ENCODE measurements around the gene IQCF2. TPM values are rescaled to one million over a fixed set of nuclear protein-coding genes. Genes with fewer than 3 reads are reported as not detected.
"Not testable (repeated sequence)": the region's sequence is repeated elsewhere in the genome, so short reads cannot be mapped to it uniquely, and the experiment has no call there.

The IQCF2 gene
- total and polyA plus RNA-seq, 2 donors (not counting 1 experiment from before 2014, with no cell fraction given), result not detected

DNA sequence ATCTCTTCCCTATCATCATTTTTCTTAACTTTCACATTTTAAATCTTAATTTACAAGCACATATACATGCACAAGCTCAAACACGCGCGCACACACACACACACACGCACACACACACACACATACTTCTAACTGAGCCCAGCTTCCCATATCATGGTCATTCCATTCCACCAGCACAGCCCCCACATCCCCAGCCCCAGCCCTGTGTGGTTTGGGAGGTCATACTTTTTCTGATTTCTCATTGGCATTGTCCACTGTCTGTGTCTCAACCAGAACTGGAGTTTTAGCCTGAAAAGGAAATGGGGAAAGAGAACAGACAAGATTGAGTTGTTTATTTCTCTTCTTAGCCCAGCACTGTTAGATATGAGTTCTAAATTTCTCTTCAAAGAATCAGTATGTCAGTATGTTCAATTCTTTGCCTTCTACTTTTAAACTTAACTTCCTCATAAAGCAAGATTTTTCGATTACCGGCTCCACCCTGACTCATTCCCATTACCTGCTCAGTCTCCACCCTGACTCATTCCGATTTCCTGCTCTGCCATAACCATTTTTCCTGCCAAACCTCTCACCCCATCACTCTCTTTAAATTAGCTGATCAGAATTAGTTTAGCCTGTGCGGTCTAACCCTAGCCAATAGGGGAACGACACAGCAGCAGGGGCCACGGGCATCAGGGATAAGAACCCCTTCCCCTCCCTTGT is 35.3 kb downstream of the IQCF2 start:
- no peaks in the 10 kb centered on the region for H3K4me1 Mint-ChIP-seq
- no peaks in the 10 kb centered on the region for H4K20me1 ChIP-seq (ENCODE audit: control insufficient read depth, insufficient read depth, low read length, poor library complexity, severe bottlenecking)
- H3K4me3 ChIP-seq (ENCODE audit: control extremely low read depth in 1 of 5, extremely low read depth in 1 of 5, insufficient read depth in 1 of 5, low read depth in 2 of 5, low read length in 4 of 5), result no peak overlapping the region
- 94% methylated on average over 3 of the region's 10 CpGs for WGBS (ENCODE audit: insufficient coverage)
- H3K79me2 ChIP-seq (ENCODE audit: control insufficient read depth, insufficient read depth, low read length), result no peaks in the 10 kb centered on the region
- POLR2A ChIA-PET, result no interaction called here
- no peak overlapping the region for H3K4me3 Mint-ChIP-seq
- H3K9me3 ChIP-seq (ENCODE audit: control extremely low read depth in 1 of 3, control insufficient read depth in 2 of 3, insufficient read depth in 1 of 3, low read length in 2 of 3), result no peaks in the 10 kb centered on the region
- H3K36me3 ChIP-seq (replicated peaks in 1 of 2; ENCODE audit: control extremely low read depth in 1 of 2, control insufficient read depth in 1 of 2, extremely low read depth in 1 of 2, insufficient read depth in 2 of 2, low read length in 1 of 2), result no peaks in the 10 kb centered on the region
- CTCF ChIA-PET, result no interaction called here
- H3K9ac ChIP-seq (ENCODE audit: low read length), result no peak overlapping the region
- intact Hi-C loops (cut with micrococcal nuclease), result no loop called here
- peaks cover 66% of the 10 kb centered on the region for H3K27me3 Mint-ChIP-seq
- ATAC-seq (ENCODE audit: low read depth) (no peak), DNase-seq (no peak)
- H3K4me2 ChIP-seq (replicated peaks; ENCODE audit: low read depth, low read length, poor library complexity, severe bottlenecking), result no peak overlapping the region
- H3K4me1 ChIP-seq (ENCODE audit: control insufficient read depth in 2 of 2, insufficient read depth in 2 of 2, low read length in 2 of 2), result no peaks in the 10 kb centered on the region
- H2AFZ ChIP-seq (ENCODE audit: insufficient read depth, low read depth, low read length, poor library complexity, severe bottlenecking), result no peak overlapping the region
- peaks cover 0 to 9% (median 4%) of the 10 kb centered on the region in 4 experiments for H3K27me3 ChIP-seq (replicated peaks in 1 of 4; ENCODE audit: control extremely low read depth in 1 of 4, control insufficient read depth in 3 of 4, insufficient read depth in 4 of 4, low read length in 3 of 4)
- TF ChIP-seq EZH2 (IDR thresholded peaks at IDR 0.05; ENCODE audit: borderline replicate concordance, insufficient read depth, low read depth, low read length, poor library complexity, severe bottlenecking) (no peak), CTCF (IDR thresholded peaks at IDR 0.05) (no peak)
- H3K27ac ChIP-seq (ENCODE audit: low read length in 2 of 2), result no peak overlapping the region
- no peak overlapping the region for H3K27ac Mint-ChIP-seq
- H3K9me3 Mint-ChIP-seq (ENCODE audit: insufficient read depth), result no peaks in the 10 kb centered on the region

GRCh38 chr3:51897391-51897790 is 36.0 kb downstream of the IQCF2 start:
- no peaks in the 10 kb centered on the region for H3K9me3 Mint-ChIP-seq (ENCODE audit: insufficient read depth)
- H3K9me3 ChIP-seq (ENCODE audit: control extremely low read depth in 1 of 3, control insufficient read depth in 2 of 3, insufficient read depth in 1 of 3, low read length in 2 of 3), result no peaks in the 10 kb centered on the region
- POLR2A ChIA-PET, result no interaction called here
- no peak for TF ChIP-seq CTCF (IDR thresholded peaks at IDR 0.05)
- no peak for TF ChIP-seq EZH2 (IDR thresholded peaks at IDR 0.05; ENCODE audit: borderline replicate concordance, insufficient read depth, low read depth, low read length, poor library complexity, severe bottlenecking)
- H4K20me1 ChIP-seq (ENCODE audit: control insufficient read depth, insufficient read depth, low read length, poor library complexity, severe bottlenecking), result no peaks in the 10 kb centered on the region
- H3K36me3 ChIP-seq (replicated peaks in 1 of 2; ENCODE audit: control extremely low read depth in 1 of 2, control insufficient read depth in 1 of 2, extremely low read depth in 1 of 2, insufficient read depth in 2 of 2, low read length in 1 of 2), result no peaks in the 10 kb centered on the region
- H3K4me1 ChIP-seq (ENCODE audit: control insufficient read depth in 2 of 2, insufficient read depth in 2 of 2, low read length in 2 of 2), result no peaks in the 10 kb centered on the region
- H3K79me2 ChIP-seq (ENCODE audit: control insufficient read depth, insufficient read depth, low read length), result no peaks in the 10 kb centered on the region
- H3K27me3 Mint-ChIP-seq, result peaks cover 66% of the 10 kb centered on the region
- H3K4me3 Mint-ChIP-seq, result no peak overlapping the region
- H3K9ac ChIP-seq (ENCODE audit: low read length), result no peak overlapping the region
- CTCF ChIA-PET, result no interaction called here
- 89% methylated on average over 10 of the region's 15 CpGs for WGBS (ENCODE audit: insufficient coverage)
- no peaks in the 10 kb centered on the region for H3K4me1 Mint-ChIP-seq
- intact Hi-C loops (cut with micrococcal nuclease), result no loop called here
- ATAC-seq (ENCODE audit: low read depth) (no peak), DNase-seq (no peak)
- no peak overlapping the region for H3K27ac ChIP-seq (ENCODE audit: low read length in 2 of 2)
- H3K4me2 ChIP-seq (replicated peaks; ENCODE audit: low read depth, low read length, poor library complexity, severe bottlenecking), result no peak overlapping the region
- H3K27ac Mint-ChIP-seq, result no peak overlapping the region
- H3K4me3 ChIP-seq (ENCODE audit: control extremely low read depth in 1 of 5, extremely low read depth in 1 of 5, insufficient read depth in 1 of 5, low read depth in 2 of 5, low read length in 4 of 5), result no peak overlapping the region
- H3K27me3 ChIP-seq (replicated peaks in 1 of 4; ENCODE audit: control extremely low read depth in 1 of 4, control insufficient read depth in 3 of 4, insufficient read depth in 4 of 4, low read length in 3 of 4), result peaks cover 0 to 8% (median 3%) of the 10 kb centered on the region in 4 experiments
- no peak overlapping the region for H2AFZ ChIP-seq (ENCODE audit: insufficient read depth, low read depth, low read length, poor library complexity, severe bottlenecking)

- H4K20me1 ChIP-seq (ENCODE audit: control insufficient read depth, insufficient read depth, low read length, poor library complexity, severe bottlenecking); CTCF ChIA-PET; H3K27ac Mint-ChIP-seq; H3K36me3 ChIP-seq (replicated peaks in 1 of 2; ENCODE audit: control extremely low read depth in 1 of 2, control insufficient read depth in 1 of 2, extremely low read depth in 1 of 2, insufficient read depth in 2 of 2, low read length in 1 of 2); H3K9me3 ChIP-seq (ENCODE audit: control extremely low read depth in 1 of 3, control insufficient read depth in 2 of 3, insufficient read depth in 1 of 3, low read length in 2 of 3); H3K4me2 ChIP-seq (replicated peaks; ENCODE audit: low read depth, low read length, poor library complexity, severe bottlenecking); H3K9me3 Mint-ChIP-seq (ENCODE audit: insufficient read depth); intact Hi-C loops (cut with micrococcal nuclease); DNase-seq; H3K27ac ChIP-seq (ENCODE audit: low read length in 2 of 2); H2AFZ ChIP-seq (ENCODE audit: insufficient read depth, low read depth, low read length, poor library complexity, severe bottlenecking); POLR2A ChIA-PET; ATAC-seq (ENCODE audit: low read depth); H3K4me1 ChIP-seq (ENCODE audit: control insufficient read depth in 2 of 2, insufficient read depth in 2 of 2, low read length in 2 of 2); H3K79me2 ChIP-seq (ENCODE audit: control insufficient read depth, insufficient read depth, low read length); H3K4me3 ChIP-seq (ENCODE audit: control extremely low read depth in 1 of 5, extremely low read depth in 1 of 5, insufficient read depth in 1 of 5, low read depth in 2 of 5, low read length in 4 of 5); H3K9ac ChIP-seq (ENCODE audit: low read length); H3K4me1 Mint-ChIP-seq; H3K4me3 Mint-ChIP-seq; H3K27me3 ChIP-seq (replicated peaks in 1 of 4; ENCODE audit: control extremely low read depth in 1 of 4, control insufficient read depth in 3 of 4, insufficient read depth in 4 of 4, low read length in 3 of 4): not testable (repeated sequence)
- 69% methylated on average over 5 of the region's 7 CpGs for WGBS (ENCODE audit: insufficient coverage)
- H3K27me3 Mint-ChIP-seq, result peaks cover 68% of the 10 kb centered on the region
Observed at GRCh38 chr3:51900043-51900442, 38.6 kb downstream of the IQCF2 start.
